KOPT-K1 (cell line): Measurements from ENCODE around the gene TRIM42.

ENCODE experiments used
- H3K27ac ChIP-seq: fragments of 200-600 bp; sonication (generic); 2 replicates; pipeline ENCODE4 v1.5.1; 2016; ENCODE audit warnings: antibody characterized with exemption, mild to moderate bottlenecking, low read depth, low read length; ENCODE audit not compliant: poor library complexity, severe bottlenecking
- H3K36me3 ChIP-seq: fragments of 200-600 bp; sonication (generic); 2 replicates; pipeline ENCODE4 v1.5.1; 2017; ENCODE audit warnings: antibody characterized with exemption, mild to moderate bottlenecking, low read length, moderate library complexity; ENCODE audit not compliant: insufficient read depth
- H3K9me3 ChIP-seq: fragments of 200-600 bp; sonication (generic); 2 replicates; pipeline ENCODE4 v1.5.1; 2017; ENCODE audit warnings: antibody characterized with exemption, low read length, mild to moderate bottlenecking; ENCODE audit not compliant: insufficient read depth, poor library complexity, severe bottlenecking

Gene TRIM42

DNA sequence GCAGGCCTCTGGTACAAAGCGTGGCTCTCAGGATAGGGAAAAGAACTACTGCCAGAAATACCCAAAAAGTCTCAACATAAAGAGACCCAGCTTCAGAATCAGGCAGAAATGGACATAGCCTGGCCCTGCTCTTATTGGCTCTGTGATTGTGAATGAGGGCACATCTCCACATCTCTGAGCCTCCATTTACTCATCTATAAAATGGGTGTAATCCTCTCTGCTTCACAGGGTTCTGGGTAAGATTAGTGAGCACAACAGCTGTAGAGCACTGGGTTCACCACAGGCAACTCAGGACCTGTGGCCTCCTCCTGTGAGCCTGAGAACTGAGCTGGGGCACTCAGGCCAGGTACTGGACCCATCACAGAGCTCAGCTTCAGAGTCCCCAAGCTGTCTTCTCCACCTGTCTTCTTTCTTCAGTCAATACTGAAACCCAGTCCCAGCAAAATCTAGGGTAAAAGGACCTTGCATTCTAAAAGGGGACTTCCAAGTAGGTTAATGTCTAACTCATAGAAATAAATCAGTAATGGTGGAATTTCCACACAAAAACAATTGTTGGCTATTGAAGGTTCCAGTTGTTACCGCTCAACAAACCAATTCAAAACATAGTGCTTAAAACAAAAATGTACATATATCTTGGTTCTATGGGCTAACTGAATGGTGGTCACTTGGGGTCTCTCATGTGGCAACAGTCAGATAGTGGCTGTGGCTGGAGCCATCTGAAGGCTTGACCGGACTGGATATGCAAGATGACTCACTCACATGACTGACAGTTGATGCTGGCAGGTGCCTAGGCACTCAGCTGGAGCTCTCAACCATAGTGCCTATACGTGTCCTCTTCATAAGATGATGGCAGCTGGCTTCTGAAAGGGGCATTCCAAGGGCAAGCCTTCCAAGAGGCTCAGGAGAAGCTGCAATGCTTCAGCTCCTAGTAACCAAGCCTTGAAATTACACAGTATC, 47.3 kb downstream of the TRIM42 start:
- Histone ChIP-seq H3K27ac (no peak overlapping the region), H3K9me3 (no peaks in the 10 kb centered on the region), H3K36me3 (no peaks in the 10 kb centered on the region)

DNA sequence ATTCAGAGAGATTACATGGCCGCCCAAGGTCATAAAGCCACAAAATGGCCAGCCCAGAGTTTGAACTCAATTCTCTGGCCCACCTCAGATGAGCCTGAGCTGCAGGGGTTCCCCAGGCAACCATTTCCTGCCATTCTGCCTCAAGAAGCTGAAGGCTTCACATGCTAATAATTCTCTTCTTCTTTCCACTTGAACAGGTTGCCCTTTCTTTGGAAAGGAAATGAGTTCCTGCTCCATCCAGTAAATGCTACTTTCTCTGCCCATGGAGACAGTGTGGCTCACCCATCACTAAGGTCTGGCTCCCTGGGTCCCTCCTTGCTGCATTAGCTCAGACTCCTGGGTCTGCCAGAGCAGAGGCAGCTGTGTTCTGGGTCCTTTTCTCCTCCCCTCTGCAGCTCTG, 48.2 kb downstream of the TRIM42 start:
- Histone ChIP-seq H3K27ac (no peak overlapping the region), H3K36me3 (no peaks in the 10 kb centered on the region), H3K9me3 (no peaks in the 10 kb centered on the region)

DNA sequence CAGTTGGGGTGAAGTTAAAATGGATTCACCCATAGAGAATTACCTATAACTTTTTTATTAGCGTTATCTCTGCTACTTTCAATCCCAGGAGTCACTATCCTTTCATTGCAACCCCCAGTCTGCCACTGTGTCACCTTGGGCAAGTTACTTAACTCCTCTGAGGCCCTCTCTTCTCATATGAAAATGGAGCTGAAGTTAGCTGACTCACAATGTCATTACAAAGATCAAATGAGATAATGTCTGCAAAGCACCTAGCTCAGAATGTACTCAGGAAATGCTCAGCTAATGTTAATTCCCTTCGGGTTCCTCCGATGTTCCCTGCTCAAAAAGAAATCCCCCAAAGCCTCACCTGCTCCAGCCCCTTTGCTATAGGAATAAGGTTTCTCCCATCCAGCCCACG, 50.0 kb downstream of the TRIM42 start:
- Histone ChIP-seq H3K9me3 (no peaks in the 10 kb centered on the region), H3K36me3 (no peaks in the 10 kb centered on the region), H3K27ac (no peak overlapping the region)

DNA sequence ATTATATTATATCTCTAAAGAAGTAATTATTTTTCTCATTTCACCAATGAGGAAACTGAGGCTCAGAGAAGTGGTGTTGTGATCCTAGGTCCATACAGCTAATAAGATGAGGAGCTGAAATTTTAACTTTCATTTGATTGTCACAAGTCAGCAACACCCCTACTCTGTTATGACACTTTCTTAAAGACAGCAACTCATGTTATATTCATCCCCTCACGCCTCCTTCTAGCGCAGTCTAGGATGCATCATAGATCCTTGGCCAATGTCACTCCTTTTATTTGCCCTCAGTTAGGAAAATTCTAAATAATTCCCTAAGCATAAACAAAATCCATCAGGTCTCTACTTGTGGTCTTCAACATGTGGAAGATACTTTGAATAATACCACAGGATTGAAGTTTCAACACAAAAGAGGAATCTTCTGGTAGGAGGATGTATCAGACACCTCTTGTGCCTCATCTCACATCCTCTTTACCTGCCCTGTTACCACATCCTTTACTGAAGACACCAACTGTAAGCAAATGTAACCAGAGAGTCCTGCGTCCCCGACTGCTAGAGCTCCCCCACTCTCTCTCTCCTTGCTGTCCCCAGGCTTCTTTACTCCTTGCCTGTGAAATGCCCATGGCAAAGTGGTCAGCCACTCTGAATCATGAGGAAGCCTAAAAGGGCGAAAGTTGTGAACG, 53.7 kb downstream of the TRIM42 start:
- Histone ChIP-seq H3K36me3 (no peaks in the 10 kb centered on the region), H3K27ac (no peak overlapping the region), H3K9me3 (no peaks in the 10 kb centered on the region)

DNA sequence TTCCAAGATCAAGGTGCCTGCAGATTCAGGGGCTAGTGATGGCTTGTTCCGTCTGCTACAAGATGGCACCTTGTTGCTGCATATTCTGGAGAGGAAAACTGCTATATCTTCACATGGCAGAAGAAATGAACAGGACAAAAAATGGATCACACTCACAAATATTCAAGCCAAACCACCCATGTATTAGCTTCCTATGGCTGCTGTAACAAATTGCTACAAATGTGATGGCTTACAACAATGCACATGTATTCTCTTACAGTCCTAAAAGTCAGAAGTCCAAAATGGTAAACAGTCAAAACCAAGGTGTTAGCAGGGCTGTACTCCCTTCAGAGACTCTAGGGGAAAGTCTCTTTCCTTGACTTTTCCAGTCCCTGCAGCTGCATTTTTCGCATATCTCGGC, 55.8 kb downstream of the TRIM42 start:
- Histone ChIP-seq H3K27ac (no peak overlapping the region), H3K9me3 (no peaks in the 10 kb centered on the region), H3K36me3 (no peaks in the 10 kb centered on the region)

DNA sequence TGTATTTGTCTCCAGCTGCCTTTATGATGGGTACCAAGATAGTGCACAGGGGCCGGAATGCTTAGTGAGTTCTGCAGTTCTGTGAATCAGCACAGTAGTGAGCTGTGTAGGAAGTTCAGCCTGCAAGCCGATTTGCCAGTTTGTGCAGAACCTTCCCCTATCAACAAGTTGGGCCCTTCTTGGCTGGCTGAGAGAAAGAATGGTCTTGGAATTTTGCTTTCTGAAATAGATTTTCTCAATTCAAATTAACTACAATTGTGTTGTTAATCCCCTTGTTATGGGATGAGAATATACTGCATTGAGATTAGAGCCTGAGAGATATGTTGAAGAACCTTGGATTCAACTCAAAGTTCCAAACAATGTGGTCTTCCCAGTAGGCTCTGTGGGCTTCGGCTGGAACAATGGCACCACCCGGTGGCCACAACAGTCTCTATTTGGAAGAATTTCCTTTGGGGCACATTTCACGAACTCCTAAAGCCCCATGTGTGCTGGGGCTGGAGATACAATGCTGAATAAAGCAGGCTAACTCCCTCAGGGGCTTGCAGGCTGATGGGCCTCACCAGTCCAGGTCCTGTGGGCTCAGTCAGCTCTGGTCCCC, 59.1 kb downstream of the TRIM42 start:
- no peaks in the 10 kb centered on the region for H3K36me3 ChIP-seq
- H3K9me3 ChIP-seq: no peaks in the 10 kb centered on the region
- no peak overlapping the region for H3K27ac ChIP-seq

DNA sequence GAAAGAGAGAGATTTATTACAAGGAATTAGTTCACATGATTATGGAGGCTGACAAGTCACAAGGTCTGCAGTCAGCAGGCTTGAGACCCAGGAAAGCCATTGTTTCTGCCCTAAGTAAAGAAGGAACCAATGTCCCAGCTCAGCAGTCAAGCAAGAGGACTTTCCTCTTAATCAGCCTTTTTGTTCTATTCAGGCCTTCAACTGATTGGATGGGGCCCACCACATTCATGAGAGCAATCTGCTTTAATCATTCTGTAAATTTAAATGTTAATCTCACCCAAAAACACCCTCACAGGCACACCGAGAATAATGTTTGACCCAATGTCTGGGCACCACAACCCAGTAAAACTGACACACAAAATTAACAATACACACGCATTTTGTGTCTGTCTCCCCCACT, 64.3 kb downstream of the TRIM42 start:
- Histone ChIP-seq H3K27ac (no peak overlapping the region), H3K36me3 (no peaks in the 10 kb centered on the region), H3K9me3 (no peaks in the 10 kb centered on the region)

DNA sequence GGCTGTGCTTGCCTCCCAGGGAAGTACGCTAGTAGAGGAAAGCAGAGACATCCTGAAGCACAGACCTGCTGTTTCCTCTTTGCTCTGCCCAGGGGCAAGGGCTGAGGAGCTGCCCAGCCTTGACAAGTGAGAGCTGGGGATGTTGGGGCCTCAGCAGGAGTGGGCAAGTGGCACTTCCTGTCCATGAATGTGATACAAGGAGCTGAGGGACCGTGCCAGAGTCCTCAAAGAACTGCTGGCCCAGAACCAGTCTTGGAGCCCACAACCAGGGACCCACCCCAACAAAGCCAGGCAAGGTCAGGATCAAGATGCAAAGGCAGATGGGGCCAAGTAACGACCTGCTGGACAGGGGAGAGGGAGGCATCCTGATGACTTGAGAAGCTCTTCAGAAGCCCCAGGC, 70.3 kb downstream of the TRIM42 start:
- no peaks in the 10 kb centered on the region for H3K36me3 ChIP-seq
- no peaks in the 10 kb centered on the region for H3K9me3 ChIP-seq
- H3K27ac ChIP-seq: no peak overlapping the region

DNA sequence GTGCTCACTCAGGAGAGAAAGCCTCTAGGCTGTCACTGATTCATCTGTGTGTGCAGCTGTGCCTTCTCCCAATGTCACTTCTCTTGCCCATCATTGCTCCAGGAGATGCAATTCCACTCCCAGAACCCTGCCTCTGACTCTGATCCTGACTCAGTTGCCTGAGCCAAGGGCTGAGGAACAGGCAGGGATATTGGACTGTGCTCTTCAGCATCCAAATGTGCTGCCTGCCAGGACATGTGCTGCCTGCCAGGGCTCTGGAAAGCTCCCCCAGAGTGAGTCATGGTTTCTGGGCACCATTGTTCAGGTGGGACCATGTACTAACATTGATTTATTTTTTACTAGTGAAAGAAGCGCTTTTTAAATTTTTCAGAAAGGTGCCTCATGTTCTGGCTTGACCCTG, 71.0 kb downstream of the TRIM42 start:
- Histone ChIP-seq H3K36me3 (no peaks in the 10 kb centered on the region), H3K27ac (no peak overlapping the region), H3K9me3 (no peaks in the 10 kb centered on the region)
